Measurements from ENCODE around the gene EPS8L3. TPM values are rescaled to one million over a fixed set of nuclear protein-coding genes. Genes with fewer than 3 reads are reported as not detected.
A peak's percentile ranks its signal among the peaks of the same experiment; 100 is the strongest.

EPS8L3 gene
- total and polyA plus RNA-seq, 2 of the 4 experiments (the other 2 are of a cell fraction): not detected

- Histone ChIP-seq H2AK9ac (replicated peaks; ENCODE audit: low read depth, low read length, poor library complexity) (peak overlapping the region; percentile 48), H2AFZ (replicated peaks; ENCODE audit: low read length, poor library complexity) (peak overlapping the region; percentile 75), H3K4me2 (ENCODE audit: low read depth, low read length) (no peak overlapping the region), H3K27me3 (ENCODE audit: control insufficient read depth, insufficient read depth, low read length) (no peaks in the 10 kb centered on the region), H3K18ac (ENCODE audit: low read depth, low read length) (peak overlapping the region; percentile 96), H4K20me1 (ENCODE audit: insufficient read depth, low read length) (no peaks in the 10 kb centered on the region), H4K5ac (ENCODE audit: low read depth, low read length) (peak overlapping the region; percentile 97), H2AK5ac (ENCODE audit: low read depth, low read length) (peak overlapping the region; percentile 99), H2BK15ac (ENCODE audit: low read depth, low read length) (peak overlapping the region; percentile 98), H2BK5ac (ENCODE audit: low read depth, low read length, poor library complexity, severe bottlenecking) (peak overlapping the region; percentile 89), H3K36me3 (ENCODE audit: control insufficient read depth, insufficient read depth, low read length) (no peaks in the 10 kb centered on the region), H3K4me1 (ENCODE audit: control insufficient read depth, insufficient read depth, low read length) (peaks cover 12% of the 10 kb centered on the region), H4K91ac (ENCODE audit: insufficient read depth, low read depth, low read length) (peak overlapping the region; percentile 97), H3K79me1 (ENCODE audit: low read depth in 1 of 2, low read length in 2 of 2) (no peaks in the 10 kb centered on the region), H3K27ac (ENCODE audit: insufficient read depth, low read length) (peak overlapping the region; percentile 90), H3K23ac (ENCODE audit: low read depth, low read length) (peak overlapping the region; percentile 48; the same call in 1 of the 2 replicates), H3K9me1 (ENCODE audit: insufficient read depth, low read length) (peaks cover 20% of the 10 kb centered on the region), H3K4ac (ENCODE audit: low read depth, low read length) (peak overlapping the region; percentile 88), H3K9me3 (ENCODE audit: control insufficient read depth, insufficient read depth, low read length) (no peaks in the 10 kb centered on the region), H3K14ac (replicated peaks; ENCODE audit: low read depth, low read length) (peak overlapping the region; percentile 94), H3K4me3 (ENCODE audit: insufficient read depth, low read depth, low read length) (no peak overlapping the region), H2BK20ac (ENCODE audit: low read depth, low read length) (peak overlapping the region; percentile 91), H2BK120ac (ENCODE audit: low read depth, low read length) (peak overlapping the region; percentile 94), H3K56ac (ENCODE audit: extremely low read depth, insufficient read depth, low read length) (0 out of 2 replicates have a peak overlapping the region, but pooled peaks have one; percentile 7), H4K8ac (ENCODE audit: low read depth in 2 of 2, low read length in 2 of 2) (peak overlapping the region; percentile 96), H3K9ac (ENCODE audit: low read depth, low read length) (peak overlapping the region; percentile 38; the same call in 1 of the 2 replicates)
- TF ChIP-seq FOS (IDR thresholded peaks at IDR 0.05; ENCODE audit: low read depth, low read length) (peak; percentile 96), RFX5 (IDR thresholded peaks at IDR 0.05; ENCODE audit: low read depth, low read length) (no peak), CEBPB (IDR thresholded peaks at IDR 0.05; ENCODE audit: low read depth, low read length) (peak; percentile 52; the same call in 1 of the 2 replicates), NFE2L2 (IDR thresholded peaks at IDR 0.05; ENCODE audit: low read depth, low read length) (peak; percentile 30; the same call in 1 of the 2 replicates), BHLHE40 (IDR thresholded peaks at IDR 0.05; ENCODE audit: low read depth, low read length) (peak; percentile 49; the same call in 1 of the 2 replicates)
- DNase-seq (peak; percentile 92), ATAC-seq (ENCODE audit: low read depth) (peak; percentile 90)
- POLR2A ChIA-PET (ENCODE audit: unreplicated experiment): no interaction called here
- intact Hi-C loops (cut with micrococcal nuclease) (no loop called here), dilution Hi-C loops (cut with HindIII; ENCODE audit: low sequenced_read_pairs, unreplicated experiment) (no loop called here), in situ Hi-C loops (cut with MboI; ENCODE audit: low sequenced_read_pairs) (no loop called here)
- no TSS peak for BruUV-seq (replicated peaks)
- WGBS, 2 experiments (ENCODE audit: extremely low coverage in 2 of 2, insufficient read length in 1 of 2): 67% methylated on average over 2 of the region's 11 CpGs; no CpG with 5 or more reads in 1 of the 2 experiments
- CTCF ChIA-PET: interaction anchor here (1.0 kb wide), 1 partner anchor 120 kb away, joined by 3 read pairs; no protein-coding TSS in a partner anchor
These were observed 690 bp downstream of the EPS8L3 start for GRCh38 chr1:109762821-109763645.

All from IMR-90 (cell line).